ENCODE results near the gene USF2. TPM values are rescaled to one million over a fixed set of nuclear protein-coding genes. Genes with fewer than 3 reads are reported as not detected.
"Not testable (repeated sequence)": the region's sequence is repeated elsewhere in the genome, so short reads cannot be mapped to it uniquely, and the experiment has no call there.

The USF2 gene
- polyA plus RNA-seq, 4 donors: 152 to 195 (median 169) TPM

- DNase-seq (ENCODE audit: low read depth in 4 of 4, low spot score in 3 of 4): no peak
Observed at GRCh38 chr19:35284153-35285094, 15.7 kb downstream of the USF2 start.

DNA sequence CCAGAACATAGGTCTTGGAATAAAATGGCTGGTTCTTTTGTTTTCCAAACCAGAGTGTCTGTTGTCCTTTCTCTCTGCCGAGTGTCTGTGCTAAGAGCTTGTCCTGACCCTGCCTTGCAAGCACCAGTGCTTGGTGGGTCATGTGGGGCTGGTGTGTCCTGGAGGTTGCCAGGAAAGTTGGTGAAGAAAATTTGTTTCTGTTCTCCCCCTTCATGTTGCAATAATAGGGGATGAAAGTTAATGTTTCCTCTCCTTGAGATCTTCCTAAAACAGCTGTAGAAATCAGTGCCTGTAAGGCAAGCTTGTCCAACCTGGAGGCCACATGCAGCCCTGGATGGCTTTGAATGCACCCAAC, 16.3 kb downstream of the USF2 start:
- DNase-seq (ENCODE audit: low read depth in 4 of 4, low spot score in 3 of 4): no peak

DNA sequence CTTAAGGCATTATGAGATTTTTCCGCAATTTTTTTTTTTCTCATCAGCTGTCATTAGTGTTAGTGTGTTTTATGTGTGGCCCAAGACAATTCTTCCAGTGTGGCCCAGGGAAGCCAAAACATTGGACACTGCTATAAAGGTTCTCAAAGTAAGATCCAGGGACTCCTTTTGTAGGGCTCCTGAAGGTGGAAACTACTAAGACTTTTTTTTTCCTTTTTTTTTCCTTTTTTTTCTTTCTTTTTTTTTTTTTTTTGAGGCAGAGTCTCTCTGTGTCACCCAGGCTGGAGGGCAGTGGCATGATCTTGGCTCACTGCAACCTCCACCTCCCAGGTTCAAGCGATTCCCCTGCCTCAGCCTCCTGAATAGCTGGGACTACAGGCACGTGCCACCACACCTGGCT, 16.7 kb downstream of the USF2 start:
- DNase-seq (ENCODE audit: low read depth in 4 of 4, low spot score in 3 of 4): not testable (repeated sequence)

DNA sequence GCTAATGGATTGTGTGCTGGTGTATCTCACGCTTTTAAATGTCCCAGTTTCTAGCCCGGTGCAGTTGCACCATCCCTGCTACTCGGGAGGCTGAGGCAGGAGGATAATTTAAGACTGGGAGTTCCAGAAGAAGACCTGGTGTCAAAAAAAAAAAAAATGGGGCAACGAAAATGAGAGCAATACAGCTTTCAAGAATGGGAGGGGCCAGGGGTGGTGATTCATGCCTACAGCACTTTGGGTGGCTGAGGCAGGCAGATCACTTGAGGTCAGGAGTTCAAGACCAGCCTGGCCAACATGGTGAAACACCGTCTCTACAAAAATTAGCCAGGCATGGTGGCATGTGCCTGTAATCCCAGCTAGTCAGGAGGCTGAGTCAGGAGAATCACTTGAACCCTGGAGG, 17.3 kb downstream of the USF2 start:
- not testable (repeated sequence) for DNase-seq (ENCODE audit: low read depth in 4 of 4, low spot score in 3 of 4)

DNA sequence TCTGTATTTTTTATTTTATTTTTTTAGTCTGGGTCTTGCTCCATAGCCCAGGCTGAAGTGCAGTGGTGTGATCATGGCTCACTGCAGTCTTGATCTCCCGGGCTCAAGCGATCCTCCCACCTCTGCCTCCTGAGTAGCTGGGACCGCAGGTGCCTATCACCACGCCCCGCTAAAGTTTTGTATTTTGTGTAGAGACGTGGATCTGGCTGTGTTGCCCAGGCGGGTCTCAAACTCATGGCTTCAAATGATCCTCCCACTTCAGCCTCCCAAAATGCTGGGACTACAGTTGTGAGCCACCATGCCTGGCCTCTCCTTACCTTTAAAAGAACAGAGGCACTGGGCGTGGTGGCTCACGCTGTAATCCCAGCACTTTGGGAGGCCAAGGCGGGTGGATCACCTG, 19.0 kb downstream of the USF2 start:
- DNase-seq (ENCODE audit: low read depth in 4 of 4, low spot score in 3 of 4): no peak

GRCh38 chr19:35288331-35288730, 19.6 kb downstream of the USF2 start:
- no peak for DNase-seq (ENCODE audit: low read depth in 4 of 4, low spot score in 3 of 4)

- DNase-seq (ENCODE audit: low read depth in 4 of 4, low spot score in 3 of 4): no peak
Observed at GRCh38 chr19:35288906-35289305, 20.1 kb downstream of the USF2 start.

- no peak for DNase-seq (ENCODE audit: low read depth in 4 of 4, low spot score in 3 of 4)
Observed at GRCh38 chr19:35290381-35291127, 21.8 kb downstream of the USF2 start.

GRCh38 chr19:35291259-35291658, 22.5 kb downstream of the USF2 start:
- DNase-seq (ENCODE audit: low read depth in 4 of 4, low spot score in 3 of 4): no peak

- no peak for DNase-seq (ENCODE audit: low read depth in 4 of 4, low spot score in 3 of 4)
Observed at GRCh38 chr19:35291916-35292315, 23.2 kb downstream of the USF2 start, which contains the start of gene MAG. Gene MAG (plus strand): TSS chr19:35292161. CDS start chr19:35295409, 3,248 bp downstream.

DNA sequence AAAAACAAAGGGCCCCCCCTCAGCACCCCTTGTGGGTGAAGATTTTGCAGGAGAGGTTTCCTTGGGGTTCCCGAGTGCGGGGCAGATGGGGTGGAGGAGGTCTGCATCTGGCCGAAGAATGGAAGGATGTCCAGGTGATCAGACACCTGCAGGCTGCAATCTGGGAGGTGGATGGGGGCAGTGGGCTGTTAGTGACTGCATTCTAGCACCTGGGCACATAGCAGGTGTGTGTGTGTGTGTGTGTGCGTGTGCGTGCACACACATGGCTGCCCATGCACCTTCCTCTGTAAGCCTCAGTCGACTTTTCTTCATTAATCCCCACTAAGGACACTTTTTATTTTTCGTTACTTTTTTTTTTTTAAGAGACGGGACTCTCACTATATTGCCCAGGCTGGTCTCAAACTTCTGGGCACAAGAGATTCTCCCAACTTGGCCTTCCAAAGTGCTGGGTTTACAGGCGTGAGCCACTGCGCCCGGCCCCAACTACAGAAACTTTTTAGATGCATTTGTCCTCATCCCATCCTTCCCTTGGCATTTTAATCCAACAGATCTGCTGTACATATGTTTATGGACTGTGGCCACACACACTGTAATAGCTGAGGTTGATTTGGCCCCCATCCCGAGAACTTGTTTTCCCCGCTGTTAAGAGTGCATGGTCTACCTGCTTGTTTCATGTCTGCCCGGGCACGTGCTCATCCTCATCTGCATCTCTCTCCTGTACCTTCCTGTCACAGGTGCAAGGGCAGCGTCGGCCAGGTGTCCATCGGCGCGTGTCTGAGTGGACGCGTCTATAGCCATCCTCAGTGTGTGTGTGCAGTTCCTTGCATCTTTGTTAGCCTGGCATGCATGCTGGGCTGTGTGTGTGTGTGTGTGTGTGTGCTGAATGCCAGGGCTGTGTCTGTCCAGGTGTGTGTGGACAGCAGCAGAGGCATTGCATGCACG, 23.9 kb downstream of the USF2 start:
- DNase-seq (ENCODE audit: low read depth in 4 of 4, low spot score in 3 of 4): no peak

GRCh38 chr19:35293363-35293739, 24.6 kb downstream of the USF2 start:
- DNase-seq (ENCODE audit: low read depth in 4 of 4, low spot score in 3 of 4): no peak

- no peak for DNase-seq (ENCODE audit: low read depth in 4 of 4, low spot score in 3 of 4)
Observed at GRCh38 chr19:35293808-35294207, 25.0 kb downstream of the USF2 start.

GRCh38 chr19:35294328-35294727, 25.6 kb downstream of the USF2 start:
- DNase-seq (ENCODE audit: low read depth in 4 of 4, low spot score in 3 of 4): no peak

DNA sequence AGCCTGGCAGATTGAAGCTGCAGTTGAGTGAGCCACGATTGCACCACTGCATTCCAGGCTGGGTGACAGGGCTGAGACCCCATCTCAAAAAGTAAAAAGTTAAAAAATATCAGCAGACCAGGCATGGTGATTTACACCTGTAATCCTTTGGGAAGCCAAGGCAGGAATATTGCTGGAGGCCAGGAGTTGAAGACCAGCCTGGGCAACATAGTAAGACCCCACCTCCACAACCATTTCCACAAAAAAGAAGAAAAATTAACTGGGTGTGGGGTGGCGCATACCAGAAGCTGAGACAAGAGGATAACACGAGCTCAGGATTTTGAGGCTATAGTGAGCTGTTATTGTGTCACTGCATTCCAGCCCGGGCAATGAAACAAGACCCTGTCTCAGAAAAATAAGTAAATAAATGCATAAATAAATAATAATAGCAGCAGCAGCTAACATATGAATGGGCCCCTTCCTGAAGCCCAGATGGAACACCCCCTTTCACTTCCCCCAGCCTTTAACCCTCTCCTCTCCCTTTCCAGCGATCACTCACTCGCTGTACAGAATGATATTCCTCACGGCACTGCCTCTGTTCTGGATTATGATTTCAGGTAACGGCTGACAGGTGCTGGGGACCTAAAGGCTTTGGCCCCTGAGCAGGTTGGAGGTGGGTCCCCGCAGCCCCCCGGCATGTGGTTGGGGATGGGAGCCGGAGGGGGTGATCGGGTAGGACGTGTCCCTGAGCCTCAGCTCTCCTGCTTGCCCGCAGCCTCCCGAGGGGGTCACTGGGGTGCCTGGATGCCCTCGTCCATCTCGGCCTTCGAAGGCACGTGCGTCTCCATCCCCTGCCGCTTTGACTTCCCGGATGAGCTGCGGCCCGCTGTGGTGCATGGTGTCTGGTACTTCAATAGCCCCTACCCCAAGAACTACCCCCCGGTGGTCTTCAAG, 26.4 kb downstream of the USF2 start:
- DNase-seq (ENCODE audit: low read depth in 4 of 4, low spot score in 3 of 4): no peak

GRCh38 chr19:35295792-35296462, 27.2 kb downstream of the USF2 start:
- no peak for DNase-seq (ENCODE audit: low read depth in 4 of 4, low spot score in 3 of 4)

DNA sequence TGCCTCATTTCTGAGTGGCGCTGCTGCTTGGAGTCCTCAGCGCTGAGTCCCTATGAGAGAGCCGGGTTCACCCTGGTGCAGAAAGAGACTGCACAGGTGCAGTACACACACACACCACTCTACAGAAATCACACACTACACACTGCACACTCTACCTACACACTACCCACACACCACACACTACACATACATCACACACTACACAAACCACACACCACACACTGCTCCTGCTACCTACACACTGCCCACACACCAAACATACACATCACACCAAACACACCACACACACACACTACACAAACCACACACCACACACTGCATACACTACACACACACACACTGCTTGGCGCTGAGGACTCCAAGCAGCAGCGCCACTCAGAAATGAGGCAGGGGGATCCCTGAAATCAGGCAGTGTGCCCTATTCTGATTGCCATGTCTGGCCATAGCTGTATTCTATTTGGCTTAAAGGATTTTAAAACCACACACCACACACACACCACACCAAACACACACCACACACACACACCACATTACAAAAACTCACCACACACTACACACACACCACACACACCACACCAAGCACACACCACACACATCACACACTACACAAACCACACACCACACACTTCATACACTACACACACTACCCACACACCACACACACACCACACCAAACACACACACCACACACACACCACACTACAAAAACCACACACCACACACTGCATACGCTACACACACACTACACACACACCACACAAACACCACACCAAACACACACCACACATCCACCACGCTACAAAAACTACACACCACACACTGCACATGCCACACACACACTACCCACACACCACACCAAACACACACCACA, 28.1 kb downstream of the USF2 start:
- DNase-seq (ENCODE audit: low read depth in 4 of 4, low spot score in 3 of 4): no peak

- DNase-seq (ENCODE audit: low read depth in 4 of 4, low spot score in 3 of 4): no peak
Observed at GRCh38 chr19:35297515-35297848, 28.7 kb downstream of the USF2 start.

Data from left renal pelvis (tissue), 4 donors.